Smooth muscle cell (in vitro differentiated cells): ENCODE data around the gene AHSG. TPM values are rescaled to one million over a fixed set of nuclear protein-coding genes. Genes with fewer than 3 reads are reported as not detected.

Experiments used
- DNase-seq: peaks from one replicate; lab custom pipeline; 2025; ENCODE audit not compliant: unreplicated experiment; lab: John Stamatoyannopoulos, UW
- H2AFZ ChIP-seq: fragments of 200-600 bp; sonication (generic); 2 replicates; pipeline ENCODE4 v1.6.0; 2016; ENCODE audit warnings: antibody characterized with exemption, low read depth, mild to moderate bottlenecking
- H3F3A ChIP-seq: fragments of 200-600 bp; sonication (generic); 2 replicates; pipeline ENCODE4 v1.6.0; 2017; ENCODE audit warnings: antibody characterized with exemption, low read depth
- H3K27ac ChIP-seq: fragments of 200-600 bp; sonication (generic); 2 replicates; pipeline ENCODE4 v1.5.1; 2016; ENCODE audit warnings: low read depth, mild to moderate bottlenecking
- H3K27me3 ChIP-seq: fragments of 200-600 bp; sonication (generic); 2 replicates; pipeline ENCODE4 v1.6.1; 2016; ENCODE audit warnings: low read depth, mild to moderate bottlenecking
- H3K36me3 ChIP-seq: fragments of 200-600 bp; sonication (generic); 2 replicates; pipeline ENCODE4 v1.5.1; 2016; ENCODE audit warnings: low read depth
- H3K4me1 ChIP-seq: fragments of 200-600 bp; sonication (generic); 2 replicates; pipeline ENCODE4 v1.5.1; 2016; ENCODE audit warnings: low read depth
- H3K4me2 ChIP-seq: fragments of 200-600 bp; sonication (generic); 2 replicates; pipeline ENCODE4 v1.6.0; 2016; ENCODE audit warnings: mild to moderate bottlenecking
- H3K4me3 ChIP-seq: fragments of 200-600 bp; sonication (generic); 2 replicates; pipeline ENCODE4 v1.5.1; 2016; ENCODE audit warnings: mild to moderate bottlenecking
- H3K79me2 ChIP-seq: fragments of 200-600 bp; sonication (generic); 2 replicates; pipeline ENCODE4 v1.6.0; 2016; ENCODE audit warnings: low read depth, mild to moderate bottlenecking
- H3K9ac ChIP-seq: fragments of 200-600 bp; sonication (generic); 2 replicates; pipeline ENCODE4 v1.6.0; 2016; ENCODE audit warnings: low read depth
- H3K9me3 ChIP-seq: fragments of 200-600 bp; sonication (generic); replicated peaks from 2 replicates; pipeline ENCODE4 v1.5.1; 2016; ENCODE audit warnings: low read depth
- H4K20me1 ChIP-seq: fragments of 200-600 bp; sonication (generic); 2 replicates; pipeline ENCODE4 v1.6.0; 2016; ENCODE audit warnings: low read depth
- WGBS: methylation state at CpG from one replicate; pipeline ENCODE4 v1.1.7; 2016; ENCODE audit warnings: low lambda C conversion rate; 5-methylcytosine and 5-hydroxymethylcytosine counted together
- polyA plus RNA-seq: library from polyadenylated mRNA; unstranded; fragments of >200 nt; fragmentation: Nextera tagmentation; extraction: Ambion mirVana; gene quantifications from 2 replicates; pipeline ENCODE4 v1.2.1, GENCODE V29; 2016
- total RNA-seq: library from RNA; depleted of rRNA; stranded (reverse); fragments of >200 nt; gene quantifications from 2 replicates; pipeline ENCODE4 v1.2.3, GENCODE V29; 2014
- TF ChIP-seq, protein P1 (sequence below): fragments of 200-600 bp; sonication (generic); IDR thresholded peaks from 2 replicates; pipeline ENCODE4 v1.5.1; 2017; ENCODE audit warnings: borderline replicate concordance, mild to moderate bottlenecking, antibody characterized with exemption; ENCODE audit not compliant: insufficient read depth, poor library complexity, severe bottlenecking

Gene AHSG
- total and polyA plus RNA-seq, 2 experiments from 2014 or later: 0.16 to 0.18 TPM

DNA sequence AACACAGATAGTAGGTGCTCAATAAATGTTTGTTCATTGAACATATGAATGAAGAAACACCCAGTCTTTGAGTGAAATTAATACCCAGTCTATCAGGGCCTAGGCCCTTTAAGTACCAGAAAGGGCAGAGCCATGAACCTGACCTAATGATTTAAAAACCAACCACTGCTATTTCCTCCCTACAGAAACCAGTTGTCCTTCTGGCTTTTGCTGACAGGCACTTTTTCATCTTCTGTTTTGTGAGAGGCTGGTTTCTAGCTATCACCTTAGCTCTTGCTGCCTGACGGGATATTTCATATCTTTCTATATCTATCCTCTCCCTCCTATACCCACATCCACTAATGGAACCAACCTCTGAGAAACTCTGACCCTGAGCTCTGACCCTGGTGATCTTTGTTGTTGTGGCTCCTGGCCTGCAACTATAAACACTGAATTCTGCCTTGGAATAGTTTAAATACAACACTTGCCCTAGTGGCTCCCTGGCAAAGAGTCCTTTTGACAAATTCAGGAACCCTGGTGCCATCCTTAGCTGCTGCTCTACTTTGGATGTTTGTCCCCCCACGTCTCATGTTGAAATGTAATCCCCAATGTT is 4.1 kb upstream of the AHSG start:
- no peaks in the 10 kb centered on the region for H3F3A ChIP-seq
- H3K36me3 ChIP-seq: no peaks in the 10 kb centered on the region
- no peak overlapping the region for H3K4me3 ChIP-seq
- WGBS: 85% methylated on average over 2 of the region's 2 CpGs
- H3K9ac ChIP-seq: no peak overlapping the region
- no peaks in the 10 kb centered on the region for H4K20me1 ChIP-seq
- no peaks in the 10 kb centered on the region for H3K9me3 ChIP-seq
- no peak overlapping the region for H3K4me2 ChIP-seq
- H3K27ac ChIP-seq: no peak overlapping the region
- H3K27me3 ChIP-seq: peaks cover 12% of the 10 kb centered on the region
- H3K4me1 ChIP-seq: no peaks in the 10 kb centered on the region
- TF ChIP-seq, protein P1, sequence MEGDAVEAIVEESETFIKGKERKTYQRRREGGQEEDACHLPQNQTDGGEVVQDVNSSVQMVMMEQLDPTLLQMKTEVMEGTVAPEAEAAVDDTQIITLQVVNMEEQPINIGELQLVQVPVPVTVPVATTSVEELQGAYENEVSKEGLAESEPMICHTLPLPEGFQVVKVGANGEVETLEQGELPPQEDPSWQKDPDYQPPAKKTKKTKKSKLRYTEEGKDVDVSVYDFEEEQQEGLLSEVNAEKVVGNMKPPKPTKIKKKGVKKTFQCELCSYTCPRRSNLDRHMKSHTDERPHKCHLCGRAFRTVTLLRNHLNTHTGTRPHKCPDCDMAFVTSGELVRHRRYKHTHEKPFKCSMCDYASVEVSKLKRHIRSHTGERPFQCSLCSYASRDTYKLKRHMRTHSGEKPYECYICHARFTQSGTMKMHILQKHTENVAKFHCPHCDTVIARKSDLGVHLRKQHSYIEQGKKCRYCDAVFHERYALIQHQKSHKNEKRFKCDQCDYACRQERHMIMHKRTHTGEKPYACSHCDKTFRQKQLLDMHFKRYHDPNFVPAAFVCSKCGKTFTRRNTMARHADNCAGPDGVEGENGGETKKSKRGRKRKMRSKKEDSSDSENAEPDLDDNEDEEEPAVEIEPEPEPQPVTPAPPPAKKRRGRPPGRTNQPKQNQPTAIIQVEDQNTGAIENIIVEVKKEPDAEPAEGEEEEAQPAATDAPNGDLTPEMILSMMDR: no peak
- no peaks in the 10 kb centered on the region for H3K79me2 ChIP-seq
- no peak overlapping the region for H2AFZ ChIP-seq
- DNase-seq: no peak

DNA sequence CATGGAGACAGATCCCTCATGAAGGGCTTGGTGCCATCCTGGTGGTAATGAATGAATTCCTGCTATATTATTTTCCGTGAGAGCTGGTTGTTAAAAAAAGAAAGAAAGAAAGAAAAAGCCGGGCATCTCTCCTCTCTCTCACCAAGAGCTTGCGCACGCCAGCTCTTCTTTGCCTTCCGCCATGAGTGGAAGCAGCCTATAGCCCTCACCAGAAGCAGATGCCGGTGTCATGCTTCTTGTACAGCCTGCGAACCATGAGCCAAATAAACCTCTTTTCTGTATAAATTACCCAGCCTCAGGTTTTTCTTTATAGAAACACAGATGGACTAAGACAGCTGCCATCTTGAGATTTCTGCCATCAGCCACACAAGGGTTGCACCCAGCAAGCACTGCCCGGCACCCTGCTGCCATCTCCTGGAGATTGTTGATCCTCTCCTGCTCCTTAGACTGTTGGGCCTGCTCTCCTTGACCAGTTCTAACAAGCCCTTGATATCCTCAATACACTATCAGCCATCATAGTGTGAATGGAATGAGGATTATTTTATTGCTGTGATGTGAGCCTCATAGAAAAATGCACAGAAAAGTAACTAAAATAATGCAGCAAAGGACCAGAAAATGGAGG is 3.5 kb upstream of the AHSG start:
- Histone ChIP-seq H3K4me3 (no peak overlapping the region), H3K4me1 (no peaks in the 10 kb centered on the region), H3K9me3 (no peaks in the 10 kb centered on the region), H3K36me3 (no peaks in the 10 kb centered on the region), H3K79me2 (no peaks in the 10 kb centered on the region), H3K27me3 (peaks cover 15% of the 10 kb centered on the region), H4K20me1 (no peaks in the 10 kb centered on the region), H2AFZ (no peak overlapping the region), H3K4me2 (no peak overlapping the region), H3K9ac (no peak overlapping the region), H3F3A (no peaks in the 10 kb centered on the region), H3K27ac (no peak overlapping the region)
- no peak for DNase-seq
- 93% methylated on average over 8 of the region's 8 CpGs for WGBS
- TF ChIP-seq, protein P1: no peak

DNA sequence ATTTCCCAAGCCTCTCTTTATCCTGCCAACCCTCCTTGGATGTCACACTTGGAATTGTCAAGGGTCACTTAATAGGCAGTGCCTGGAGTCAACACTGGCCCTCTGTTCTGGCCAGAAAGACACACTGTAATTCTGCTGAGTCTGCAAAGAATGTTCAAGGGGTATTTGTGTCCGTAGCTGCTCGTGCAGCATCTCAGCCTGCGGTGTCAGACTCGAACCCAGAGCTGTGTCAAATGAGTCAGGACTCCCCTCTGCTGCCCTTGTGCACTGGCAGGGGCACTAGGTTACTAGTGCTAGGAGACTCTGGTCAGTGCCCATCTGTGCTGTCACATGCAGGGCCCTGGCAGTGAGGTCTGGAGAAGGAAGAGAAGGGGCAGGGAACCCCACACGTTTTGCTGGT is 795 bp upstream of the AHSG start:
- H3K27me3 ChIP-seq: peaks cover 15% of the 10 kb centered on the region
- H3K27ac ChIP-seq: no peak overlapping the region
- no peaks in the 10 kb centered on the region for H3F3A ChIP-seq
- H3K4me3 ChIP-seq: no peak overlapping the region
- no peak overlapping the region for H3K9ac ChIP-seq
- no peaks in the 10 kb centered on the region for H4K20me1 ChIP-seq
- H3K9me3 ChIP-seq: no peaks in the 10 kb centered on the region
- TF ChIP-seq, protein P1: no peak
- H2AFZ ChIP-seq: no peak overlapping the region
- no peaks in the 10 kb centered on the region for H3K4me1 ChIP-seq
- H3K4me2 ChIP-seq: no peak overlapping the region
- no peak for DNase-seq
- H3K79me2 ChIP-seq: no peaks in the 10 kb centered on the region
- WGBS: 74% methylated on average over 5 of the region's 5 CpGs
- H3K36me3 ChIP-seq: no peaks in the 10 kb centered on the region

DNA sequence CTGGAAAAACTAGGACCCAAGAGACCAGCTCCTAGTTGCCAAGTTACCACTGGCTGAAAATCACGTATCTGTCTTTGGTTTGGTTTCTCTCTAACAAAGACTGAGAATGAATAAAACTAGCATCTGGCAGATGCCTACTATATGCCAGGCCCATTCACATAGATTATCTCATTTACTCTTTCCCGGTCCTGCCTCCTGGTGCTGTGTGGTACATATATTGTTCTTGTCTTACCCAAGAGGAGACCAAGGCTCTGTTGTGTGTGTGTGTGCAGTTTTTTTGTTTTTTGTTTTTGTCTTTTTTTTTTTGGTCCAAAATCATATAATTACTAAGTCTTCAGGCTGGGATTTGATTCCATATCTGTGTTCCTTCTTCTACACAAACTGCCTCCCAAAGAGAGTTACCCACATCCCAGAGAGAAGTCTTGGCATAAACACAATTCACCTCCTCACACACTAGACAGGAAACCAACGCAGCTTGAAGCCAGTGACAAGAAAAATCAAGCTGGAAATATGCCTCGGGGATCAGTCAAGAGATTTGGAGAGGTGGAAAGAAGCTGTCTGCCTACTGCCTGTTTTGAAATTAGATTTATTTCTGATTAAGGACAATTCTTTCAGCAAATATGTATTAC is 891 bp downstream of the AHSG start:
- TF ChIP-seq, protein P1: no peak
- Histone ChIP-seq H3K9ac (no peak overlapping the region), H3K27ac (no peak overlapping the region)

More for the DNA sequence above, 891 bp downstream of the AHSG start:
- H3K4me2 ChIP-seq: no peak overlapping the region
- H3K27me3 ChIP-seq: peaks cover 15% of the 10 kb centered on the region
- no peaks in the 10 kb centered on the region for H3K9me3 ChIP-seq
- WGBS: 76% methylated on average over 4 of the region's 4 CpGs
- H4K20me1 ChIP-seq: no peaks in the 10 kb centered on the region
- DNase-seq: no peak
- H3F3A ChIP-seq: no peaks in the 10 kb centered on the region
- no peaks in the 10 kb centered on the region for H3K36me3 ChIP-seq
- no peak overlapping the region for H3K4me3 ChIP-seq
- H3K79me2 ChIP-seq: no peaks in the 10 kb centered on the region
- H2AFZ ChIP-seq: no peak overlapping the region
- H3K4me1 ChIP-seq: no peaks in the 10 kb centered on the region
